GM18867 (cell line): Measurements from ENCODE around the gene FRMPD2.

Experiments
- ATAC-seq: cut with Tn5 transposase; IDR thresholded peaks from one replicate; pipeline ENCODE4 v1.9.1; 2021; ENCODE audit warnings: mild to moderate bottlenecking, moderate library complexity; ENCODE audit not compliant: unreplicated experiment

FRMPD2 gene

GRCh38 chr10:48274636-48275035 is at the start of gene FRMPD2:
Gene FRMPD2 (minus strand): TSS chr10:48274696. CDS start chr10:48274567, 129 bp downstream.
- no peak for ATAC-seq

- no peak for ATAC-seq
These were observed 47.5 kb upstream of the FRMPD2 start for GRCh38 chr10:48322017-48322416.

GRCh38 chr10:48317321-48317990 is 43.0 kb upstream of the FRMPD2 start:
- ATAC-seq, result no peak

GRCh38 chr10:48316236-48316635 is 41.7 kb upstream of the FRMPD2 start:
- no peak for ATAC-seq

GRCh38 chr10:48314107-48314506 is 39.6 kb upstream of the FRMPD2 start:
- ATAC-seq, result no peak

GRCh38 chr10:48309711-48310226 is 35.3 kb upstream of the FRMPD2 start:
- no peak for ATAC-seq

- no peak for ATAC-seq
These were observed 33.2 kb upstream of the FRMPD2 start for GRCh38 chr10:48307711-48308018.

GRCh38 chr10:48306870-48307710 is 32.6 kb upstream of the FRMPD2 start:
- ATAC-seq, result peak; percentile 32

- ATAC-seq, result peak; percentile 90
These were observed 31.9 kb upstream of the FRMPD2 start, which contains the start of gene MAPK8 for GRCh38 chr10:48306265-48306869. Gene MAPK8 (plus strand): TSS chr10:48306677. CDS start chr10:48401661, 94,984 bp downstream.

GRCh38 chr10:48305905-48306264 is 31.4 kb upstream of the FRMPD2 start:
- no peak for ATAC-seq

GRCh38 chr10:48302515-48303476 is 28.3 kb upstream of the FRMPD2 start:
- no peak for ATAC-seq

GRCh38 chr10:48300556-48300955 is 26.1 kb upstream of the FRMPD2 start:
- ATAC-seq, result no peak

- no peak for ATAC-seq
These were observed 25.2 kb upstream of the FRMPD2 start for GRCh38 chr10:48299692-48300091.

- ATAC-seq, result no peak
These were observed 24.6 kb upstream of the FRMPD2 start for GRCh38 chr10:48299066-48299465.

GRCh38 chr10:48296576-48297098 is 22.1 kb upstream of the FRMPD2 start:
- no peak for ATAC-seq

- ATAC-seq, result no peak
These were observed 19.9 kb upstream of the FRMPD2 start for GRCh38 chr10:48294431-48294830.

- ATAC-seq, result no peak
These were observed 18.1 kb upstream of the FRMPD2 start for GRCh38 chr10:48292616-48293015.

GRCh38 chr10:48291190-48291589 is 16.7 kb upstream of the FRMPD2 start:
- ATAC-seq, result no peak

- no peak for ATAC-seq
These were observed 15.8 kb upstream of the FRMPD2 start for GRCh38 chr10:48290286-48290685.

GRCh38 chr10:48289501-48290238 is 15.2 kb upstream of the FRMPD2 start:
- ATAC-seq, result peak; percentile 57
